SU-DHL-6 (cell line): ENCODE measurements around the gene NEK4.

Experiments
- CTCF ChIP-seq: fragments of 200-600 bp; sonication (generic); IDR thresholded peaks from one replicate; pipeline ENCODE4 v1.5.1; 2017; ENCODE audit warnings: antibody characterized with exemption, mild to moderate bottlenecking, low read length, moderate library complexity; ENCODE audit not compliant: insufficient read depth, poor library complexity, severe bottlenecking
- EZH2phosphoT487 ChIP-seq: fragments of 200-600 bp; sonication (generic), shearing (Covaris generic); conservative IDR thresholded peaks from 2 replicates; pipeline ENCODE4 v1.6.1; 2018; ENCODE audit warnings: mild to moderate bottlenecking, antibody characterized with exemption, low read length, moderate library complexity, mixed read lengths

GRCh38 chr3:52769786-52770455 lies 819 bp downstream of the NEK4 start:
- no peak for TF ChIP-seq CTCF
- TF ChIP-seq EZH2phosphoT487: no peak
